Muscle layer of colon (tissue), 2 donors: ENCODE measurements around the gene TFDP1.

ENCODE experiments used
- H3K27ac ChIP-seq: one replicate; pipeline ENCODE4 v1.7.0; 2013; ENCODE audit warnings: low read depth, mild to moderate bottlenecking, low read length, moderate library complexity
- H3K27me3 ChIP-seq, 2 donors: one replicate each; pipeline ENCODE4 v1.7.0; 2013; ENCODE audit warnings: low read length in 2 of 2, mild to moderate bottlenecking in 2 of 2; ENCODE audit not compliant: insufficient read depth in 2 of 2, control insufficient read depth in 1 of 2
- H3K36me3 ChIP-seq: one replicate; pipeline ENCODE4 v1.7.0; 2013; ENCODE audit warnings: mild to moderate bottlenecking, low read length; ENCODE audit not compliant: insufficient read depth
- H3K4me1 ChIP-seq: one replicate; pipeline ENCODE4 v1.7.0; 2013; ENCODE audit warnings: mild to moderate bottlenecking, low read length; ENCODE audit not compliant: insufficient read depth
- H3K4me3 ChIP-seq, 2 donors: one replicate each; pipeline ENCODE4 v1.7.0; 2013; ENCODE audit warnings: low read length in 2 of 2, low read depth in 1 of 2, mild to moderate bottlenecking in 1 of 2, moderate library complexity in 1 of 2
- H3K9ac ChIP-seq: one replicate; pipeline ENCODE4 v1.7.0; 2013; ENCODE audit warnings: low read length
- H3K9me3 ChIP-seq: one replicate; pipeline ENCODE4 v1.7.0; 2013; ENCODE audit warnings: mild to moderate bottlenecking, low read length
- donor health status: abdominal sarcoma.
- donor health status: Adenocarcinoma of cecum.

The TFDP1 gene

DNA sequence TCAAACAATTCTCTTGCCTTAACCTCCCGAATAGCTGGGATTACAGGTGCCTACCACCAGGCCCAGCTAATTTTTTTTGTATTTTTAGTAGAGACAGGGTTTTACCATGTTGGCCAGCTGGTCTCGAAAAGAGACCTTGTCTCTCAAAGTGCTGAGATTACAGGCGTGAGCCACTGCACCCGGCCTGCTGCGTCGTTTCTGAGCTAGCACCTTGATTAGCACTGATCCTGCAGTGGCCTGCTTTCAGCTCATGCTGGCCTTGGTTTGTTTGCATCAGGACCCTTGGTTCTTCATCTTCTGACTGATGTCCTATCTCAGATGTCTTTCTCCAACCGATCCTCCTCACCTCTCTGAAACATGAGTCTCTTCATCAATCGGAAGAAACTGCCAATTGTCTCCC lies 4.9 kb upstream of the TFDP1 start:
- no peak overlapping the region for H3K9ac ChIP-seq
- H3K27me3 ChIP-seq, result no peaks in the 10 kb centered on the region
- H3K9me3 ChIP-seq, result peaks cover 9% of the 10 kb centered on the region
- no peak overlapping the region for H3K4me3 ChIP-seq
- no peaks in the 10 kb centered on the region for H3K36me3 ChIP-seq
- no peak overlapping the region for H3K27ac ChIP-seq
- no peaks in the 10 kb centered on the region for H3K4me1 ChIP-seq

DNA sequence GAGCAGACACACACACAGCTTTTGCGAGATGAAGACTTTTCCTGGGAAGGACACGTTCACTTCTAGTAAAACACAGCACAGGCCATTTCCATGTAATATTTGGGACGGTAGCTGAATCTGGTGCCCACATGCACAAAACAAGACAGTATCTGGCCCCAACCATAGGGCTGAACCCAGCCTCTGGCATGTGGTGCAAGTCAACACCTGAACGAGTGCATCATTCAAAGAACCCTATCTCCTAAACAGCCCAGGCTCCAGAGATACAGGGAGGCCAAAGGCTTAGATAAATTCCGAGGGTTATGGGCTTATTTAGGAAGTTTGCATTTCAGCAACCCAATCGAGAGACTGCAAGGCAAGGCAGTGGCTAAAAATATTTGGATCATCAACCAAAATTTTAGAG lies 2.7 kb upstream of the TFDP1 start:
- peaks cover 4% of the 10 kb centered on the region for H3K36me3 ChIP-seq
- H3K27me3 ChIP-seq, result no peaks in the 10 kb centered on the region
- H3K27ac ChIP-seq, result no peak overlapping the region
- H3K4me3 ChIP-seq, result no peak overlapping the region
- no peak overlapping the region for H3K9ac ChIP-seq
- peaks cover 7% of the 10 kb centered on the region for H3K4me1 ChIP-seq
- peaks cover 3% of the 10 kb centered on the region for H3K9me3 ChIP-seq

DNA sequence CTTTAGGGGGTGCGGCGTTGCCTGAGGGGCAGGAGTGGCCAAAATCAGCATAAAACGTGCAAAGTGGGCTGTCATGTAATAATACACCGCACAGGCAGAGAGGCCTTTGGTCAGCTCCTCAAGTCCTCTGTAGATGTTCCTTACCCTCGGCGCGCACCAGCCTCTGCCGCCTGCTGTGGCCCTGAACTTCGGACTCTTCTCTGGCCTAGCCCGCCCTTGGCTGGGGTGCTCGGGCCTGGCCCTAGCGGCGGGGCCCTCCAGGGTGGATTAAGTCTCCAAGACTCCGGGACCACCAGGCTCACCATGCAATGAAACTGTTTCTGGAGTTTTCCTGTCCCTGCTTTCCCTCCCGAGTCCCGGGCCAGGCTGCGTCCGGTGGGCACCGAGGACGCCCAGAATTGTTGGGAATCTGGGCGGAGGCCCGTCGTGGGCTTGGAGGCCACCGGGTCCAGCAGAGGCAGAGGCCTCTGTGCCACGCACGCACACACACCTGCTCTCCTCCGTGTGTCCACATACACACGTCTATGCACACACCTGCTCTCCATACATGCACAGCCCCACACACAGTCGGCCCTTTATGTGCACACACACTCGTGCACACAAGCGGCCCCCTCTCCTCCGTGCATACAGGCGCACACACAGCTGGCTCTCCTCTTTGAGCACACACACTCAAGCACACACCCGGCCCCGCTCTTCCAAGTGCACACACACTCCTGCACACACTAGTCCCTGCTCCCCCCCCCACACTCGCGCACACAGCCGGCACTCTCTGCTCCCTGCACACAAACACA lies 1.5 kb upstream of the TFDP1 start:
- Histone ChIP-seq H3K27me3 (no peaks in the 10 kb centered on the region), H3K27ac (no peak overlapping the region), H3K9ac (no peak overlapping the region), H3K36me3 (peaks cover 7% of the 10 kb centered on the region), H3K4me3 (no peak overlapping the region), H3K4me1 (peaks cover 7% of the 10 kb centered on the region), H3K9me3 (no peaks in the 10 kb centered on the region)

- Histone ChIP-seq H3K4me1 (peaks cover 7% of the 10 kb centered on the region), H3K9ac (no peak overlapping the region), H3K36me3 (peaks cover 7% of the 10 kb centered on the region), H3K9me3 (no peaks in the 10 kb centered on the region), H3K4me3 (peak overlapping the region; percentile 39 to 80), H3K27ac (no peak overlapping the region), H3K27me3 (no peaks in the 10 kb centered on the region)
These were observed 518 bp downstream of the TFDP1 start for GRCh38 chr13:113584870-113585671.

GRCh38 chr13:113585896-113586295 lies 1.3 kb downstream of the TFDP1 start:
- Histone ChIP-seq H3K9me3 (no peaks in the 10 kb centered on the region), H3K27ac (no peak overlapping the region), H3K9ac (no peak overlapping the region)

GRCh38 chr13:113586661-113587479 lies 2.3 kb downstream of the TFDP1 start:
- no peaks in the 10 kb centered on the region for H3K9me3 ChIP-seq
- no peak overlapping the region for H3K9ac ChIP-seq
- no peak overlapping the region for H3K27ac ChIP-seq
- no peak overlapping the region for H3K4me3 ChIP-seq
- H3K4me1 ChIP-seq, result peaks cover 7% of the 10 kb centered on the region
- no peaks in the 10 kb centered on the region for H3K27me3 ChIP-seq
- H3K36me3 ChIP-seq, result peaks cover 7% of the 10 kb centered on the region

More at GRCh38 chr13:113585896-113586295, 1.3 kb downstream of the TFDP1 start:
- Histone ChIP-seq H3K27me3 (no peaks in the 10 kb centered on the region), H3K4me3 (peak overlapping the region; percentile 39 to 80), H3K4me1 (peaks cover 7% of the 10 kb centered on the region), H3K36me3 (peaks cover 7% of the 10 kb centered on the region)

- Histone ChIP-seq H3K9me3 (no peaks in the 10 kb centered on the region), H3K27me3 (no peaks in the 10 kb centered on the region), H3K4me1 (peaks cover 7% of the 10 kb centered on the region), H3K9ac (no peak overlapping the region), H3K36me3 (peaks cover 7% of the 10 kb centered on the region), H3K4me3 (no peak overlapping the region), H3K27ac (no peak overlapping the region)
These were observed 4.0 kb downstream of the TFDP1 start for GRCh38 chr13:113588394-113589111.

DNA sequence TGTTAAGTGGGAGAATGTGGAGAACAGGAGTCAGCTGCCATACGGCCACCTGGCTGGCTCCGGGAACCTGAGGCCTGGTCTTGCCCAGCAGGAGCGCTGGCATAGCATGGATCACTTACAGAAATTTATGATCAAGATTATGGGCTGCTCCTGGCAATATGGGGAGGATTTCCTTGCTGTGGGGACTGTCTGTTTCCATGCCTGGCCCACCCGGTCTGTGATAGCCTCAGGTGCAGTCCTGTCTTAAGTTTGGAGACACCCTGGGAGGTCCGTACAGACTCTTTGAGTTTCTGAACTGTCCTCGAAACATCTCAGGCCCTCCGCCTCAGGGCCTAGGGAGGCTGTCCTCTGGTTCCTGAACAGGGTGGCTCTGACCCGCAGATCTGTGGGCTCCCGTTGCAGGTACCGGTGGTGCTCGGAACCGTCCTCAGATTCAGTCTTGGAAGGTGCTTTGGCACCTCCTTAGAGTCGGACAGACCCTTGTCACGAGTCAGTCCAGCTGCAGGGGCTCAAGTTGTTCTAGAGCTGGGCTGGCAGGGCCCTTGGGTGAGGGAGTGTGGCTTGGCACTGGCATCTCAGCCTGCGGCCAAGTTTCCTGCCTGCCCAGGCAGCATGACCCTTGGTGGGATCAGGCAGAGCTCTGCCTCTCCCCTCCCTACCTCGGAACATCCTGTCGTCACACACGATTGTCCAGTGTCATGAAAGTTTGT lies 4.9 kb downstream of the TFDP1 start:
- Histone ChIP-seq H3K9ac (no peak overlapping the region), H3K4me3 (no peak overlapping the region), H3K9me3 (no peaks in the 10 kb centered on the region), H3K27me3 (no peaks in the 10 kb centered on the region), H3K4me1 (peaks cover 7% of the 10 kb centered on the region), H3K36me3 (peaks cover 7% of the 10 kb centered on the region), H3K27ac (no peak overlapping the region)

DNA sequence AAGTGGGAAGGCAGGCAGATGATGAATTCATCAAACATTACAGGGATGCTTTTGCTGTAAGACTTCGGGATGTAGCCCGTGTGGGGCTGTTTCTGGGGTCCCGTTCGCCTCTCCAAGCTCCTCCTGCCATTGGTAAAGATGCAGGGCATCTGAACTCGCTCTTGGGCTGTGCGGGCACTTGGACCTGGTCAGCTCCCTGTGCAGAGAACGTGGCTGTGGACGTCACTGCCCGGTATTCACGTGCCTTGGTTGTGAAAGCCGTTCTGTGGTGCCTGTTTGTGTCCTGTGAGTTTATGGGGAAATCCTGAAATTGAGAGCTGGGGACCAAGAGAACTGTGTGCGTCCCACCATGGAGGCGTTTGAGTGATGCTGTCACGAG lies 5.4 kb downstream of the TFDP1 start:
- Histone ChIP-seq H3K4me3 (no peak overlapping the region), H3K36me3 (peaks cover 8% of the 10 kb centered on the region)

GRCh38 chr13:113591750-113592149 lies 7.2 kb downstream of the TFDP1 start:
- Histone ChIP-seq H3K36me3 (peaks cover 11% of the 10 kb centered on the region), H3K9me3 (no peaks in the 10 kb centered on the region), H3K27me3 (no peaks in the 10 kb centered on the region), H3K9ac (no peak overlapping the region), H3K4me3 (no peak overlapping the region), H3K27ac (no peak overlapping the region), H3K4me1 (no peaks in the 10 kb centered on the region)

More for the DNA sequence above, 5.4 kb downstream of the TFDP1 start:
- Histone ChIP-seq H3K9me3 (no peaks in the 10 kb centered on the region), H3K9ac (no peak overlapping the region), H3K27me3 (no peaks in the 10 kb centered on the region), H3K27ac (no peak overlapping the region), H3K4me1 (peaks cover 7% of the 10 kb centered on the region)
